Fibroblast of skin of abdomen (primary cell): ENCODE measurements around the gene DMD.

Source experiments
- DNase-seq: peaks from one replicate; pipeline ENCODE4 v3.0.0-alpha.2; 2013

The DMD gene

DNA sequence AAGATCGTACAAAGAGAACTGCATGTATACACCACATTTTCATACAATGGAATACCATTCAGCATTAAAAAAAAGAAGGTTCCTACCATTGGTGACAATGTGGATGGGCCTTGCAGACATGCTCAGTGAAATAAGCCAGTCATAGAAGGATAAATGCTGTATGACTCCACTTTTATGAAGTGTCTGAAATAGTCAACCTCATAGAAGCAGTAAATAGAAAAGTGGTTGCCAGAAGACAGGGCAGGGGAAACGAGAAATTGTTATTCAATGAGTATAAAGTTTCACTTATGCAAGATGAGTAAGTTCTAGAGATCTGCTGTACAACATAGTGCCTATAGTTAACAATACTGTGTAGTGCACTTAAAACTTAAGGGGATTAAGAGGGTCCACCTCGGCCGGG is 1882.1 kb downstream of the DMD start:
- peak; percentile 29 for DNase-seq

DNA sequence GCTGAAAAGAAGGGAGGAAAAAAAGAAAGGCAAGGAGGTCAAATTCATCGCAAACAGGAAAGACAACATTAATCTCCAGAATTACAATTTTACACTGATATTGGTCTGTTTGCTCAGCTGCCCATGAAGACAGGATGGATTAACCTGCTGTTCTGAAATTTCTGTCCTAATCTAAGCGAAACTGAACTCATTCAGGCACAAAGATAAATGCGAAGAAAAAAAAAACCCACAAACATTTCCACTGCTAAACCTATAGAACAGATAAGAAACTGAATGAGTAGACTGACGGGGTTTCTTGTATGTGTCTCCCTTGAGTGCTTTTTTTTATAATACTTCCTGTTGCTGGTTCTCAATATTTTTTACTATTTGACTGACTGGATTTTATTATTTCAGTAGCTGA is 1887.7 kb downstream of the DMD start:
- no peak for DNase-seq

DNA sequence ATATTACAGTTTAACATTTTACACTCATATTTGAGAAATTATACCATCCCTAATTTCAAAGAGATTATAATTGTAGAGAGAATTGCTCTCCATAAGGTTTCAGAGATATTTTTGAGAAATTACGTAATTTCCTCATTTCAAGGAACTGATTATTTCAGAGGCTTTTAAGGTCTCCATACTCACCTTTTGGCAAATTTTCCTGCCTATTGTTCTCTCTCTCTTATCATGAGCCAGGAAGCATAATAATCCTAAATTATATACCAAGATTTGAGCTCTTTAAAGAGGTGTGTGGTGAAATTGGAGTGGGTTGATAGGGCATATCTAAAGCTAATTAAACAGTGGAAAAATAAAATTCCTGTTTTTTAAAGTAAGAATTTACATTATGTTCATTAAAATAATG is 1890.6 kb downstream of the DMD start:
- no peak for DNase-seq

DNA sequence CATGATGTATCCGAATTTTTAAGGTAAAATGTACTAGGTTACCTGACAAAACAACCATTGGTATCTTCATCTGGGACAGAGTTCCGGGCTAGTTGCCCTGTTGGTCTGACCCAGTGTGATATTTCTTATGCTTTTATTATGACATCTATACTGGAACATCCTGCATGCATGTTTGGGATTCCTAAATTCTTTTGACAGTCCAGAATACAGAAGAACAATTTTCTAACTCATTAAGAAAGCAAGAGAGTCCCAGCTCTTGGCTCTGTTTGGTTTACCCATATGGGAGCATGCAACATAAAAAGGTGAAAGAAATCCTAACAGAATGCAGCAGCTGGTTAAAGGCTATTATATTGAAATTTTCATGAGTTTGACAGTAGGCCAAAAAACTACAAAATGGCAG is 1891.8 kb downstream of the DMD start:
- DNase-seq, result no peak

DNA sequence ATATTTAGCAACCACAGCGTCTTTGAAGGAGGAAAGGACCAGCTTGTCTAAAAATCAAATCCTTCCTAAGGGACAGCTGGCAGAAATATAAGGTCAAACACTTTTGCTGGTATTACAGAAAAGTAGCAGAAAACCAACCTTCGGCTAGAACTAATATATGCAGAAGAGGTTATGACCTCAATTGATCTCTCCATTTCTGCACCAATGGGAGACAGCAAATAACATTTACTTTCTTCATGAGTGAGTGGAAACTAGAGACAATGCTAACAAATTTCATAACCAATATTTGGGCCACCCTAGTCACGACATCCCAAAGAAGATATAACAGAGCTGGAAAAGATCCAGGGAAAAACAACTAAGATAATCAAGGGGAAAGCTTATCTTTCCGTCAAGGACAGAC is 1892.5 kb downstream of the DMD start:
- no peak for DNase-seq

DNA sequence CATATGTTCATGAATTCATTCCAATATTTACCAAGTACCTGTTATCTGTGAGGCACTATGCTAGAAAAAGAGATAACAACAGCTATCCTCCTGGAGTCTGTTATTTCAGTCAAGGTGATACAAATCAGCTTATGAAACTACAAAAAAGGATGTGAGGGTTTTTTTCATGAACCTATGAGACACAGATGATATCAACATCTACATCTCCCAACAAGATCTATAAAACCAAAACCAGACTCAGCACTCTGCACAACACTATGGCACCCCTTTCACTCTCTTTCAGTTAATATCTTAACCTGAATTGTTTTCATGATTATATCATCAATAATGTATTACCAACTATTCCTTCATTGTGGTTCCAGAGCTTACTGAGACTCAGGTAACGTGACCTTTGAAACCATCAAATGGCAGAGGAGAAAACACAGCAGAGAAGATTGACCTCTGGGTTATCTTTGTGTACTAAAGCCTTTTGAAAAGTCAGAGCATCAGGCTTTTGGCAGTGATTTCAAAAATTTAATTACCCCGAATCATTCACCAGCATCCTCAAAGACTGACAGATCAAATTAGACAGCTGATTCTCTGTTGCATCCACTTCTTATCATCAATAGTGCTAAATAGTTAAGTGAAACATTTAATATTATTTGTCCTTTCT is 1894.9 kb downstream of the DMD start:
- no peak for DNase-seq

DNA sequence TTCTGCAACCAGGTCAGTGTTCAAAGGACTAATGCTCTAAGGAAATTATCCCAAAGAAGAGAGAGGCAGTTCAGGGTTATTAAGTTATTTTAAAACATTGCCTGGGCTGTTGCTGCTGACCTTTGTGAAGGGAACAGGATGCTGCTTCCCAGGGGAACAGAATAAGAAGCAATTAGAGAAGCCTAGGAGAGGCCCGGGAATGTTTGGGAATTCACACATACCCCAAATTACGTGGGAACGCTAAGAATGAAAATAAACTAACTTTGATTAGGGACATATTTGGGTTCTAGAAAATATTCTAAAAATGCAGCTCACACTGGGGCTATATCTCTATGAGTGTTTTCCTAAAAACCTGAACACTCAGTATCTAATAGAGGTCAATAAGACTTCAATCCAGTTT is 1896.4 kb downstream of the DMD start:
- DNase-seq, result peak; percentile 39

DNA sequence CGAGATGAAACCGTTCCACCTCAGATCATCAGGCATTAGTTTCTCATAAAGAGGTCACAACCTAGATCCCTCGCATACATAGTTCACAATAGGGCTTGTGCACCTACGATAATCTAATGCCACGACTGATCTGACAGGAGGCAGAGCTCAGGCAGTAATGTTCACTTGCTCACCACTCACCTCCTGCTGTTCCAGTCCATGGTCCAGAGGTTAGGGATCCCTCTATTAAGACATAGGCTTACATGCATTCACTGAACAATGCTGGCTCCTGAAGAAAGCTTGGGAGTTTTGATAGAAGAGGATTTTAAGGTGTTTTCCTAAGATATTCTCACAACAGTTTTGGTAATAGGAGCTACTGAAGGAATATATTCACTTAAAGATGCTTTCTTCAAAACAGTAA is 1903.4 kb downstream of the DMD start:
- DNase-seq, result no peak

DNA sequence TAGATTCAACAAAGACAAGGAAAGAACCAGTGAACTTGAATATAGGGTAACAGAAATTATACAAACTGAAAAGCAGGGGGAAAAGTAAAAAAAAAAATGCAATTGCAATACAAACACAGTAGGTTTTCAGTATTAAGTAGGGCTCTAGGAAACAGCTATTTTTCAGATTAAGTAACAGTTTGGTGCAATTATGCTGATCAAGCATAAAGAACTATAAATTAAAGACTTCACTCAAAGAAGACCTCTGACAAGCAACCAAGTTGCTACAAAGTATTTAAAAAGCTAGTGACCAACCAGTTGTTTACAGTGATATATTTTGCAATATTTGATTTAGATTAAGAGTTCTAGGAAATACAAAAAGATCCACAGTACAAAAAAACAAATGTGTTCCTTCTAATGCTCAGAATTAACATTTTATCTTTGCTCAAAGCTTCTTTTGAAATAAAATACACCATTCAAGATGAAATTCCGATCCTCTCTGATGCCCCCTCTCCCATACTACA is 1908.7 kb downstream of the DMD start:
- no peak for DNase-seq

DNA sequence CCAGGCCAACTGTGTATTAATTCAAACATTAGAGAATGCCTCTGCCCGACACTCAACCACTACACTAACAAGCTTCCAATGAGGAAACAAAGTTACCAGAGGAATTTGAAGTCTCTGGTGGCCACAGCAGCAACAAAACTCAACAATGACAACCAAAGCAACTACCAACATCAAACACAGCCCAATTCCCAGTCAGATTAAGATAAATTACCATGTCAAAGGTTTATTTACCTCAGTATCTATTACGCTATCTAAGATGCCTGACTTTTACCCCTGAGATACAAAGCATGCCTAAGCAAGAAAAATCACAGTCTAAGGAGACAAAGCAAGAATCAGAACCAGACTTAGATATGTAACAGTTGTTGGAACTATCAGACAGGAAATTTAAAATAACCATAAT is 1909.4 kb downstream of the DMD start:
- no peak for DNase-seq

DNA sequence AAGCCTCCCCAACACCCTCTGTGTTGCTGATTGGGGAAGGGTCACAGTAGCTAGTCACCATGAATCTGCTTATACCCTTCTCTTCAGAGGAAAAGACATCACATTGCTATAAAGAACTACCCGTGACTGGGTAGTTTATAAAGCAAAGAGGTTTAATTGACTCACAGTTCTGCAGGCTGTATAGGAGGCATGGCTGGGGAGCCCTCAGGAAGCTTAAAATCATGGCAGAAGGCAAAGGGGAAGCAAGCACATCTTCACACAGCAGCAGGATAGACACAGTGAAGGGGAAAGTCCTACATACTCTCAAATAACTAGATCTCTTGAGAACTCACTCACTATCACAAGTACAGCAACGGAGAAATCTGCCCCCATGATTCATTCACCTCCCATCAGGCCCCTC is 1910.1 kb downstream of the DMD start:
- no peak for DNase-seq

DNA sequence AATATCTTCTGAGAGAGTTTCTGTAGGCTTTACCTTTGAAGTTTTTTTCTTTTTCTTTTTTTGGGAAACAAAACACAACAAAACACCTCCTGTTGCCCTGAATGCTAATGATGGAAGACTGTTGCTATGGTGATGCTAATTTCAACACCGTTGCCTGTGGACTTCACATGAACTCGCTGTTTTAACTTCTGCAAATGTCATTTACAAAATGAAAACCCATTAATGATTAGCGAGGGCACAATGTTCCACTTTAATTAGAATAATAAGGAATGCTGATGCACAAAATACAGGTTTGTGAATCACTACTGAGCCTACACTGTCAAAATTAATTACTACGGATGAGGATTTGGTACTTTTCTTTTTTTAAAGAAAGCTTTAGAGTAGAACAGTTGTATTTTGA is 1912.4 kb downstream of the DMD start:
- DNase-seq, result no peak

DNA sequence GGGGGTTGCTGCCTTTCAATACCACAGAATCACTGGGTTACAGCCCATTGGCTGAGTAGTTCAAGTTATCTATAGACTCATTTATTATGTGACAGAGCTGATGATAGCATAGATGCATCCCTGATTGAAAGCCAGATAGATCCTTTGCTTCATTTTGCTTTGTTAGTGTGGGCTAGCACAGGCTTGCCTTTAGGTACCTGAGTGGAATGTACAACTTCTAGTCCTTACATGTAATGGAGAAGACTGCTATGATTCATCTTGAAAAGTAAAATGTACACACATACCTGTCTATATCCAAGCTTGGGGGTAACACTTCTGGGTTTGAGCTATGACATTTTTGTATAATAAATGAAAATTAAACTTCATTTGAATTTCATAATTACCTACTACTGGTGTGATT is 1913.5 kb downstream of the DMD start:
- no peak for DNase-seq

DNA sequence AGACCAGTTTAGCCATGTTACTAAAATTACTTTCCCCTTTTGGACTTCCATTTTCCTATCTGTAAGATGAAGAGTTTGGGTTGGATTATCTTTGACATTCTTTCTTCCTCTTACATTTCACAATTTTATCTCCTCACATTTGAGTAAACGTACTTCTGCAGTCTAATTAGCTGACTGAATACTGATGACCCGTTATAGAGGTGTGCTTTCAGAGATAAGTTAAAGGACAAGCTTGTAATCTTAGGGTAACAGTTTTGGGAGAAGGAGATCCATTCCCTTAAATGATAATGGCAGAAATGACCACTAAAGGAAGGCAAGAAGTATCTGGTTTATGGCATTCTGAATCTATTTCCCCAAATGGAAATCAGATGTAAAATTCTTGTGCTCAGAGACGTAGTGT is 1916.9 kb downstream of the DMD start:
- no peak for DNase-seq

DNA sequence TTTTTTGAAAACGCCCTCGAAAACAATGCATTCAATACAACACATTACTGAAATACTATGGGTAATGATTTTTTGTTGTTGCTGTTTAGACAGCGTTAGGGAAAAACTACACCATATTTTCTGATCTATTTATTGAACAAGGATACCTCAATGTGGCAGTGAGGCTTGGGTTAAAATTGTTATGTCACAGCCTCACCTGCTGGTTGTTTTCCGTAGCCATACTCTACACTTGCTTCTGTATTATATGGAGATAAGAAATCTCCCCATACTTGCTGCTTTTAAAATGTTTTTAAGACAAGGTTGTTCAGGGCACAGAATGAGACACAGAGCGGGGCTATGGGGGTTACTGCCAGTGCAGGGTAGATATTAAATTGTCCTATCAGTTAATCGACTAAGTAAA is 1917.9 kb downstream of the DMD start:
- no peak for DNase-seq

DNA sequence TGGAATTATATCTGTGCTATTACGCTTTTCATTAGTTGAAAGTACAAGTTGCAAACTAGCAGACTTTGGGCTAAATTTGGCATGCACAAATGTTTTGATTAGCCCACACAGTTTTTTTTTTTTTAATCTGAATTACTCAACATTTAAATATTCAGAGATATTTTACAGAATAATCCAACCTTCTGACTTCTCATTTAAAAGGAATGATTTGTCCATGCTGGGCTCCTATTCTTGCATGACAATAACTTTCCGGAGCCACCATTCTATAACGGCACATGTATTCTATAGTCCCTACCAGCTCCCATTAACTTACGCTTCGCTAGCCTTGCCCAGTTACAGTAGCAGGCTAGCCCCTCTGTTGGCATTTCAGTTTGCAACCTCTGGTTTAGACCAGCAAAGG is 1920.2 kb downstream of the DMD start:
- peak; percentile 13 for DNase-seq

DNA sequence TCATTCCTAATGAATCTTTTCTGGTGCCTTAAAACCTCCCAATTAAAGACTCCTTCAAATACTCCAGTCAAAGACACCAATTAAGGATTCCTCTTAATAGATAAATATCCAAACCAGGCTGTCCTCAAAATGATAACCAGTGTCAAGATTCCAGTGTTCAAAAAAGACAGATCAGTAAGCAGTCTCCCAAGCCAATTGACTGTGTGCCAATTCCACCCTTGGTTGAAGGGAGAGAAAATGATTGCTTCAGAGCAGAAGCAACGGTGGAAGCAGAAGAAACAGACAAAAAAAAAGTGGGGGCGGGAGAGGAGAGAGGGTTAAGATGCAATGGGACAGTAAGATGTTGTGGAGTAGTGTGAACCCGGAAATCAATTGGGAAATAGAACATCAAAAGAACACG is 1923.5 kb downstream of the DMD start:
- DNase-seq, result peak; percentile 4

DNA sequence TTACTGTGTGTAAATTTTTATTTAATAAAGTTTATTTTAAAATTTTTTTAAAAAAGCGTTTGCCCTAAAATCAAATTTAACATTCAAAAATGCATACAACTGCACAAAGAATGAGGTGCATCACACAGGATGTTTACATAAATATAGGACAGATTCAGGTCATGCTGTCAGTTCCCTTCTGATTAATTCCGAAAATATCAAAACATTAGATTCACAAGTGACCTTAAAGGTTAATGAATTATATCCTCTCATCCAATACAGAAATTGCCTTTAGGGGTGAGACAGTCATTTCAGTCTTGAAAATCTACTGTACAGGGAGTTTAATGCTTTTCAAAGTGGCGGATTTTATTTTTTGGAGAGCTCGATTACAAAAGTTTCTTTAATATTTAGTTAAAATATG is 1930.8 kb downstream of the DMD start:
- no peak for DNase-seq

DNA sequence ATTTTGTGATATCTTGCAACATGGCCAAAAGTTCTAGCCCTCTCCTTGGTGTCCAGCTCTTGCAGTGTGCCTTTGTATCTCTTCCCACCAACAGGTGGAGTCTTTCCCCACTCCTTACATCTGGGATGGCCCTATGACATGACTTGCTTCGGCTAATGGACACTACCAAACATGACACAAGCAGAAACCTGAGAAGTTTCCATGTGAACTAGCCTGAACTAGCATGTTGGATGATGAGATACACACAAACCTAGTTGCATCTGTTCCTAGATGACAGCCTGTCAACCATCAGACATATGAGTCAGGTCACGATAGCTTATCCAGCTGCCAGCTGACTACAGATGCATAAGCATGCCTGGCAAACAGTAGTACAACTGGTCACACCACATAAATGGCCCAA is 1932.0 kb downstream of the DMD start:
- DNase-seq, result peak; percentile 5

DNA sequence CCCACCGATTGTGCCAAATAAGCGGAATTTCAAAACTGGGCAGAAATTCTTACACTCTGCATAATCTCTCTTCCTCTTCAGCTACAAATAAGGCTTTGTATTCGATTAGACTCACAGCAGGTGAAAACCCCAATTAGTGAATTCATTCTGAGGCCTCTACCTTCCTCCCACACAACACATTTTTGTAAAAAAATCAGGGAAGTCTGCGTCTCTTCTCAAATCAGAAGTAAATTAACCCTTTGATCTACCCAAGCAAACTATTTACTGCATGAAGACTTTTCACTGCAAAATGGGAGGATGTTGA is 1938.9 kb downstream of the DMD start:
- DNase-seq, result no peak

DNA sequence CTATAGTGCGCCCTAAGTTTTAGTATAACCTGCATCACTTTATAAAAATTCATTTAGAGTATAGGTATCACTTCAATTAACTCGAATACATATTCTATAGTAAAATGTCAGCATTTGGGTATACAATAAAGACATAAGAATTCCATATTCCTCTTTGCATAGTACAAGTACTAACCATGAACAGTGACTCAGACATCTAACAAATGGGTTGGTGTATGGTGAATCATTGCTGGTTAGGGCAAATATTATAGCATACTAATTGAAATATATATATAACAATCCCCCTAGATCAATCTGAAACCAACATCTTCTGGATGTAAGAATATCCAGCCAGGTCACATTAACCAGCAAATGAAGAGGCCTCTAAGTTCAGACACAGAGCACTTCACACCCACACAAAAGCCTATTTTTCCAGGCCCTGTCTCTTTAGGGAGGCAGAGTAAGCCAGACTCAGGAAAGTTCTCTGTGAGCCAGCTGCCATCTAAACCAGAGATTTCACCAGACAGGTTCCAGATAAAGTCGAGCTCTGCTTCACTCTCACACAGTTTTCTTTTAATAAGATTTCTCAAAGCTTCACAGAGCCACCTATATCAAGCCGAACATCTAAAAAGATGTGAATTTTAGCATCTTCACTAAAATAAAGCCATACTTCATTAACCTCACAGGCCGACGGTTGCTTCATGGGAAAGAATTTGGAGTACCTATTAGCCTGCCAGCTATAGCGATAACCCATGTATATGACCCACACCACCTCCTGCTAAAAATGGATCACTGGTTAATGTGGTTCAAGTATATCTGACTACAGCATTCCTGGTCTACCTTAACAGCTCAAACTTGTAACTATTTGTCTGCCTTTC is 1939.5 kb downstream of the DMD start:
- DNase-seq, result peak; percentile 14

DNA sequence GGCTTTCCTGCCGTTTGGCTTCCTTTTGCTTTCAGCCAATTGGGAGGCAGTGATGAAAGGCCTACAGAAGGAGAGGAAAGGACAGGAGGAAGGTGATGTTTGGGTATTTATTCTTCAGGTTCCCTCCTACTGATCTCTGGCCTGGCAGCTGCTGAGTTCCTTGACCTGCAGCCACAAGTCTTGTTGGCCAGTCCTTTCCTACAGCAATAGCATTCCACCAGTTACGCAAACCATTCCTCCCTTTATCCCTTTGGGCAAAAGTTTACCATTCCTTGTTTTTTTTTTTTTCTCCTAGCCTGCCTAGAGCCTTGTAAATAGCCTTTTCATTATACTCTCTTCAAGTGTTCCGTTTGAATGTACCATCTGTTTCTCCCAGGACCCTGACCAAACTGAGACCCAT is 1941.4 kb downstream of the DMD start:
- no peak for DNase-seq

DNA sequence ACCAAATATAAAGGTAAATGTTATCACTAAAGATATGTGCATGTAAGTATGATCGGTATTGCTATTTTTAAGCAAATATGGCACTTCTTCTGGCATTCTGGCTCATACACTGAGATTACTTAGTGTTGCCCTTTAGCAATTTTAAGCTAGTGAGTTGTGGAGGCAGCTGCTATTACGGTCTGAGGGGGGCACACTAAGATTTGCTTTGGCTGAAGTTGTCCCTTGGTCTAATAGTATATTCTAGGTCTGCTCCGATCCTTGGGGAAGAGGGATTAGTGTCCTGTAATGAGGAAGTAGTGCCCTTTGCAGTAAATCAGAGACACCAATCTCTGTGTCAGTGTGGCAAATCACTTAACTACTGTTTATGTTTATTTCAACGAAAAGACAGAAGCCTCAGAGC is 1943.0 kb downstream of the DMD start:
- DNase-seq, result peak; percentile 16
